ENCODE data around the gene RPP40. TPM values are rescaled to one million over a fixed set of nuclear protein-coding genes. Genes with fewer than 3 reads are reported as not detected.

RPP40 gene
- total and polyA plus RNA-seq, 2 of the 8 experiments (the other 6 are each of a cell fraction or from before 2014, with no cell fraction given) = 7.0 to 15.7 TPM

DNA sequence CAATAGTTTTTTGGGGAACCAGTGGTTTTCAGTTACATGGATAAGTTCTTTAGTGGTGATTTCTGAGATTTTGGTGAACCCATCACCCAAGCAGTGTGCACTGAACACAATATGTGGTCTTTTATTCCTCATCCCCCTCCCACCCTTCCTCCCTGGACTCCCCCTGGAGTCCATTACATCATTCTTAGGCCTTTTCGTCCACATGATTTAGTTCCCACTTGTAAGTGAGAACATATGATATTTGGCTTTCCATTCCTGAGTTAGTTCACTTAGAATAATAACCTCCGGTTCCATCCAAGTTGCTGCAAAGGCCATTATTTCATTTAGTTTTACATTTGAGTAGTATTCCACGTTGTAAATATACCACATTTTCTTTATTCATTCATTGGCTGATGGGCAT lies 28.3 kb downstream of the RPP40 start:
- ChIA-PET CTCF (ENCODE audit: partially characterized antibody) (interaction anchor here (1.2 kb wide), 1 partner anchor 31 kb away, joined by 3 read pairs; no protein-coding TSS in a partner anchor), POLR2A (ENCODE audit: partially characterized antibody) (no interaction called here)
- Histone ChIP-seq H4K8ac (ENCODE audit: extremely low read depth, insufficient read depth, low read length) (no peak overlapping the region), H2BK12ac (ENCODE audit: low read depth, low read length) (no peak overlapping the region), H2BK20ac (ENCODE audit: low read length) (no peak overlapping the region), H3K23ac (ENCODE audit: insufficient read length) (no peak overlapping the region), H3K23me2 (ENCODE audit: low read depth, low read length) (no peaks in the 10 kb centered on the region), H2AFZ (ENCODE audit: low read length) (no peak overlapping the region), H4K20me1 (replicated peaks in 1 of 2; ENCODE audit: control insufficient read depth in 1 of 2, insufficient read depth in 2 of 2, low read length in 2 of 2) (no peaks in the 10 kb centered on the region), H3K79me2 (ENCODE audit: control insufficient read depth in 1 of 2, insufficient read depth in 2 of 2, low read length in 2 of 2) (no peaks in the 10 kb centered on the region), H3K27ac (ENCODE audit: low read depth, low read length) (no peak overlapping the region), H2AK5ac (ENCODE audit: low read depth, low read length) (no peak overlapping the region), H3K27me3 (replicated peaks in 1 of 4; ENCODE audit: control insufficient read depth in 3 of 4, extremely low read depth in 1 of 4, insufficient read depth in 3 of 4, low read length in 3 of 4) (no peaks in the 10 kb centered on the region), H4K91ac (replicated peaks; ENCODE audit: insufficient read length, low read length) (no peak overlapping the region), H3K4ac (replicated peaks; ENCODE audit: insufficient read length, low read depth, low read length) (no peak overlapping the region), H3K9ac (replicated peaks in 1 of 4; ENCODE audit: extremely low read depth in 1 of 4, low read depth in 3 of 4, low read length in 3 of 4) (no peak overlapping the region), H3K14ac (ENCODE audit: insufficient read length) (no peak overlapping the region), H2BK5ac (ENCODE audit: low read depth, low read length) (no peak overlapping the region), H3K18ac (ENCODE audit: extremely low read depth, low read length) (no peak overlapping the region), H3K4me1 (replicated peaks in 1 of 4; ENCODE audit: control insufficient read depth in 3 of 4, insufficient read depth in 4 of 4, low read length in 3 of 4) (peaks cover 4 to 8% (median 6%) of the 10 kb centered on the region in 4 experiments), H2BK15ac (ENCODE audit: low read length) (no peak overlapping the region), H3K9me3 (ENCODE audit: insufficient read depth in 2 of 2, low read depth in 1 of 2, low read length in 1 of 2) (peaks cover 4% of the 10 kb centered on the region in 2 experiments; a peak in 1 of 4 replicates), H3K4me2 (ENCODE audit: insufficient read depth in 1 of 2, low read depth in 2 of 2, low read length in 2 of 2) (no peak overlapping the region), H3K79me1 (ENCODE audit: low read depth, low read length) (no peaks in the 10 kb centered on the region), H3K56ac (replicated peaks; ENCODE audit: insufficient read length, low read depth, low read length) (no peak overlapping the region), H2BK120ac (replicated peaks; ENCODE audit: low read depth, low read length) (no peak overlapping the region), H4K5ac (ENCODE audit: insufficient read length, low read depth, low read length) (no peak overlapping the region), H3K36me3 (ENCODE audit: control insufficient read depth in 2 of 4, insufficient read depth in 4 of 4, low read length in 3 of 4) (no peaks in the 10 kb centered on the region), H3K4me3 (ENCODE audit: extremely low read depth in 1 of 4, insufficient read depth in 2 of 4, low read depth in 3 of 4, low read length in 4 of 4) (no peak overlapping the region)
- 86% methylated on average over 3 of the region's 3 CpGs; no CpG with 5 or more reads in 1 of the 2 experiments for WGBS, 2 experiments (ENCODE audit: extremely low coverage in 1 of 2, insufficient coverage in 1 of 2, insufficient read length in 1 of 2, insufficient replicate concordance in 2 of 2, low coverage in 1 of 2, low lambda C conversion rate in 2 of 2, missing lambda C conversion rate in 1 of 2)
- no peak for TF ChIP-seq KDM4A (IDR thresholded peaks at IDR 0.05; ENCODE audit: low read depth, low read length, severe bottlenecking)
- TF ChIP-seq GTF2F1 (IDR thresholded peaks at IDR 0.05; ENCODE audit: borderline replicate concordance, low read depth, low read length) = no peak
- no peak for TF ChIP-seq CBX5 (IDR thresholded peaks at IDR 0.05; ENCODE audit: low read depth, low read length)
- TF ChIP-seq POU5F1 (IDR thresholded peaks at IDR 0.05; ENCODE audit: low read depth, low read length) = no peak
- no peak for TF ChIP-seq RNF2 (IDR thresholded peaks at IDR 0.05; ENCODE audit: borderline replicate concordance, low read depth, low read length, missing control alignments, poor library complexity, severe bottlenecking)
- TF ChIP-seq HDAC6 (IDR thresholded peaks at IDR 0.05; ENCODE audit: low read depth, low read length) = no peak
- FAIRE-seq = no peak
- no peak for DNase-seq (ENCODE audit: low read depth in 1 of 2, low spot score in 2 of 2)
